WTC11 (cell line): ENCODE data around the gene ADAM12. TPM values are rescaled to one million over a fixed set of nuclear protein-coding genes. Genes with fewer than 3 reads are reported as not detected.

Experiments used
- ATAC-seq: fragments of 200-7000 bp; cut with Tn5 transposase; 2 replicates; pipeline ENCODE4 v1.10.0; 2021; ENCODE audit warnings: mild to moderate bottlenecking, moderate library complexity
- CTCF ChIA-PET: fragments of 300-600 bp; sonication (Branson Sonifier 250); formaldehyde crosslinking; loops from one replicate; lab custom pipeline; 2021; ENCODE audit warnings: antibody characterized with exemption; lab: Charles Lee
- POLR2A ChIA-PET: fragments of 350-600 bp; sonication (Branson Sonifier 250); formaldehyde crosslinking; loops from one replicate; lab custom pipeline; 2021; ENCODE audit warnings: antibody characterized with exemption; lab: Charles Lee
- DNase-seq: peaks from one replicate; pipeline ENCODE4 v3.0.0; 2021; ENCODE audit warnings: low spot score
- H3K27ac Mint-ChIP-seq: 2 replicates; pipeline ENCODE4 v1.8.0; 2021; ENCODE audit warnings: mixed read lengths
- H3K27me3 Mint-ChIP-seq: 2 replicates; pipeline ENCODE4 v1.8.0; 2021; ENCODE audit warnings: low read depth, mild to moderate bottlenecking, moderate library complexity, mixed read lengths
- H3K36me3 Mint-ChIP-seq: 2 replicates; pipeline ENCODE4 v1.8.0; 2021; ENCODE audit warnings: mixed read lengths
- H3K4me1 Mint-ChIP-seq: 2 replicates; pipeline ENCODE4 v1.8.0; 2022; ENCODE audit warnings: mixed read lengths
- H3K4me3 Mint-ChIP-seq: 2 replicates; pipeline ENCODE4 v1.8.0; 2021; ENCODE audit warnings: mild to moderate bottlenecking, moderate library complexity, mixed read lengths
- H3K9me3 Mint-ChIP-seq: 2 replicates; pipeline ENCODE4 v1.8.0; 2021; ENCODE audit warnings: mixed read lengths
- ATF3 ChIP-seq: sonication (generic); formaldehyde crosslinking; conservative IDR thresholded peaks from 2 replicates; pipeline ENCODE4 v1.8.1; 2022; ENCODE audit warnings: mild to moderate bottlenecking, missing genetic modification reagents
- CREM ChIP-seq: sonication (generic); formaldehyde crosslinking; IDR thresholded peaks from 2 replicates; pipeline ENCODE4 v1.8.1; 2022; ENCODE audit warnings: mild to moderate bottlenecking, missing genetic modification reagents, moderate library complexity
- CTCF ChIP-seq: fragments of 200-600 bp; IDR thresholded peaks from 2 replicates; pipeline ENCODE4 v1.8.0; 2022; ENCODE audit warnings: antibody characterized with exemption
- E2F4 ChIP-seq: sonication (generic); formaldehyde crosslinking; IDR thresholded peaks from 2 replicates; pipeline ENCODE4 v1.8.1; 2022; ENCODE audit warnings: low read depth, mild to moderate bottlenecking, moderate library complexity, missing genetic modification reagents, borderline replicate concordance
- ESRRA ChIP-seq: sonication (generic); formaldehyde crosslinking; IDR thresholded peaks from 2 replicates; pipeline ENCODE4 v1.8.1; 2022; ENCODE audit warnings: mild to moderate bottlenecking, missing genetic modification reagents, borderline replicate concordance
- FOXJ3 ChIP-seq: sonication (generic); formaldehyde crosslinking; IDR thresholded peaks from 2 replicates; pipeline ENCODE4 v1.9.0; 2021; ENCODE audit warnings: missing genetic modification reagents, mild to moderate bottlenecking, borderline replicate concordance
- FOXP1 ChIP-seq: sonication (generic); formaldehyde crosslinking; IDR thresholded peaks from 2 replicates; pipeline ENCODE4 v1.8.0; 2022; ENCODE audit warnings: missing genetic modification reagents, mild to moderate bottlenecking, moderate library complexity, borderline replicate concordance
- GABPB1 ChIP-seq: sonication (generic); formaldehyde crosslinking; IDR thresholded peaks from 2 replicates; pipeline ENCODE4 v1.8.1; 2023; ENCODE audit warnings: mild to moderate bottlenecking, missing genetic modification reagents
- HMGA2 ChIP-seq: fragments of 250-450 bp; sonication (Bioruptor Pico); IDR thresholded peaks from 2 replicates; pipeline ENCODE4 v1.4.0; 2021; ENCODE audit warnings: mild to moderate bottlenecking, moderate library complexity
- HMGXB4 ChIP-seq: sonication (generic); formaldehyde crosslinking; IDR thresholded peaks from 2 replicates; pipeline ENCODE4 v1.8.1; 2023; ENCODE audit warnings: mild to moderate bottlenecking, moderate library complexity, missing genetic modification reagents
- KAT7 ChIP-seq: sonication (generic); formaldehyde crosslinking; IDR thresholded peaks from 2 replicates; pipeline ENCODE4 v1.8.1; 2023; ENCODE audit warnings: missing genetic modification reagents, mild to moderate bottlenecking, borderline replicate concordance
- MLX ChIP-seq: sonication (generic); formaldehyde crosslinking; IDR thresholded peaks from 2 replicates; pipeline ENCODE4 v1.8.1; 2023; ENCODE audit warnings: mild to moderate bottlenecking, missing genetic modification reagents, moderate library complexity
- PREB ChIP-seq: sonication (generic); formaldehyde crosslinking; IDR thresholded peaks from 2 replicates; pipeline ENCODE4 v1.8.1; 2022; ENCODE audit warnings: mild to moderate bottlenecking, missing genetic modification reagents, moderate library complexity, borderline replicate concordance
- ZNF219 ChIP-seq: sonication (generic); formaldehyde crosslinking; IDR thresholded peaks from 2 replicates; pipeline ENCODE4 v1.8.0; 2023; ENCODE audit warnings: missing genetic modification reagents, mild to moderate bottlenecking, borderline replicate concordance
- ZNF416 ChIP-seq: fragments of 250-450 bp; sonication (Bioruptor Pico); IDR thresholded peaks from 2 replicates; pipeline ENCODE4 v1.9.0; 2021; ENCODE audit warnings: mild to moderate bottlenecking, inconsistent platforms
- ZNF425 ChIP-seq: fragments of 250-450 bp; sonication (Bioruptor Pico); conservative IDR thresholded peaks from 2 replicates; pipeline ENCODE4 v1.9.0; 2021; ENCODE audit warnings: mild to moderate bottlenecking
- total RNA-seq: library from RNA; stranded (reverse); gene quantifications from 3 replicates; pipeline ENCODE4 v1.2.3, GENCODE V29; 2021

Gene ADAM12
- total RNA-seq, 1 experiment from 2014 or later: 0.22 TPM

GRCh38 chr10:126156503-126156902, 231.8 kb downstream of the ADAM12 start (continued):
- TF ChIP-seq GABPB1 (CRISPR knock-in tag): no peak
- TF ChIP-seq CREM (CRISPR knock-in tag): no peak
- no peak for TF ChIP-seq ESRRA
- no peak for TF ChIP-seq ZNF425 (CRISPR knock-in tag)
- no peak for TF ChIP-seq ZNF416 (CRISPR knock-in tag)
- no peak for TF ChIP-seq PREB (CRISPR knock-in tag)
- TF ChIP-seq ATF3 (CRISPR knock-in tag): no peak
- no peak for TF ChIP-seq FOXJ3 (CRISPR knock-in tag)
- TF ChIP-seq MLX (CRISPR knock-in tag): no peak
- no peak for TF ChIP-seq HMGA2 (CRISPR knock-in tag)
- no peak for TF ChIP-seq CTCF
- no peak for TF ChIP-seq E2F4 (CRISPR knock-in tag)

GRCh38 chr10:126156012-126156411, 232.3 kb downstream of the ADAM12 start:
- ChIA-PET POLR2A (no interaction called here), CTCF (no interaction called here)
- TF ChIP-seq ZNF219 (CRISPR knock-in tag) (no peak), HMGXB4 (CRISPR knock-in tag) (no peak), FOXP1 (CRISPR knock-in tag) (no peak), ATF3 (CRISPR knock-in tag) (no peak), KAT7 (CRISPR knock-in tag) (no peak)
- TF ChIP-seq, all 79 proteins: peak for 0
- H3K27ac Mint-ChIP-seq: no peak overlapping the region
- DNase-seq: no peak
- ATAC-seq: no peak
- peaks cover 67% of the 10 kb centered on the region for H3K4me1 Mint-ChIP-seq
- no peak overlapping the region for H3K4me3 Mint-ChIP-seq
- peaks cover 3% of the 10 kb centered on the region; the same call in 1 of the 2 replicates for H3K9me3 Mint-ChIP-seq
- H3K27me3 Mint-ChIP-seq: peaks cover 3% of the 10 kb centered on the region
- peaks cover 3% of the 10 kb centered on the region for H3K36me3 Mint-ChIP-seq
